HG03039 (cell line): ENCODE data around the gene TPI1.

Experiments used
- ATAC-seq: cut with Tn5 transposase; IDR thresholded peaks from one replicate; pipeline ENCODE4 v1.9.1; 2021; ENCODE audit warnings: mild to moderate bottlenecking, moderate library complexity; ENCODE audit not compliant: unreplicated experiment

TPI1 gene

GRCh38 chr12:6916426-6917200 is 49.3 kb downstream of the TPI1 start:
- no peak for ATAC-seq

GRCh38 chr12:6917491-6918231 is 50.3 kb downstream of the TPI1 start:
- no peak for ATAC-seq

- no peak for ATAC-seq
These were observed 52.3 kb downstream of the TPI1 start for GRCh38 chr12:6919588-6919987.
